Stimulated activated CD8-positive, alpha-beta memory T cell treated with anti-CD3 and anti-CD28 coated beads, Interleukin-2, amount 100 ng/mL, for 1 hour (primary cell): ENCODE data around the gene LCLAT1.
"Not testable (repeated sequence)": the region's sequence is repeated elsewhere in the genome, so short reads cannot be mapped to it uniquely, and the experiment has no call there.

ENCODE experiments used
- DNase-seq, 2 donors: peaks; one replicate each; pipeline ENCODE4 v3.0.0-alpha.2; 2020; ENCODE audit warnings: low read depth in 2 of 2

Gene LCLAT1

DNA sequence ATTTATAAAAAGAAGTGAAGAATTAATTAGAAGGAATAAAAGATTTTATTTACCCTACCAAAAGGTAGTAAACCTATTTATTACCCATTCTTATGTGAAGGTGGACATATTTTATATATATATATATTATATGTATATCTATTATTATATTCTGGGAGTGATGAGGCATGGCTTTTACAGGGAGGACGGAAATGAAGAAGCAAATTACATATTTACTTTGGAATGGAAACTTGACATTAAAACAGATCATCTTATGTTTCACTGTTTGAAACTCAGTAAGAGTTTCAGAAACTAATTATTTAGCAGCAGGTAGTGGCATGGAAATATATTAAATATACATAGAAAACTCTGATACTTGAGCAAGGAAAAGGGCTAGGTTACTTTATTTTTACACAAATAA is 143.4 kb downstream of the LCLAT1 start:
- DNase-seq: no peak

DNA sequence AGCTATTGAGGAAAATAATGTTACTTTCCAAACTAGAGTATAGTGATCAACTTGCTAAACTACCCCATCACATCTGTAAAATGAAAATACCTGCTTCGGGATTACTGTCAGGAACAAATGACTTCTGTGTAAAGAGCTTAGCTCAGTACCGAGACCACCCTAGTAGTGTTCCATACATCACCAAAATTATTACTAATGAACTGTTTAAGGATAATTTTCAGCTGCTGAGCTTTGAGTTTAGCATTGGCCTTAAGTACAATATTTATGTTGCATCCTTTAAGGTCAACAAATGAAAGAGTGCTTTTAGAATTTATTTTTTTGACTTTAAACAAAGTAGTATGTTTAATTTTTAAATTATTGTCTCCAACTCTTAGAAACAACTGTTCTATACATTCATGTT is 144.1 kb downstream of the LCLAT1 start:
- DNase-seq: no peak

DNA sequence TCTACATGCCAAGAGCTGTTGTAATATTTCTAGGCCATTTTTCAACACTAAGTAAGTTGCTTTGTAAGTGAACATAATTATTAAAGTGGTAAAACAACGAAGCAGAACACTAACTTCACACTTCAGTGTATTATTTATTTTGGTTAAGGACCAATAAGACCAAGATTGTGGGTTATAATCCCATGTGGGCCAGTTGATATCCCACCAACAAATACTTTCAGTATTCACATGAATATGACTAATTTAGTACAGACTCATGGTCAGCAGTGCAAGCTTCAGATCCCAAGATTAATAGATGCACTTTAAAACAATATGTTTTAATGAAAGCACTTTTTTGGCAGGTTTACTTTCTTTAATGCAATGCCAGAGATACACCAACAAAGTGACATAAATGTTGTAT is 154.3 kb downstream of the LCLAT1 start:
- DNase-seq: no peak

DNA sequence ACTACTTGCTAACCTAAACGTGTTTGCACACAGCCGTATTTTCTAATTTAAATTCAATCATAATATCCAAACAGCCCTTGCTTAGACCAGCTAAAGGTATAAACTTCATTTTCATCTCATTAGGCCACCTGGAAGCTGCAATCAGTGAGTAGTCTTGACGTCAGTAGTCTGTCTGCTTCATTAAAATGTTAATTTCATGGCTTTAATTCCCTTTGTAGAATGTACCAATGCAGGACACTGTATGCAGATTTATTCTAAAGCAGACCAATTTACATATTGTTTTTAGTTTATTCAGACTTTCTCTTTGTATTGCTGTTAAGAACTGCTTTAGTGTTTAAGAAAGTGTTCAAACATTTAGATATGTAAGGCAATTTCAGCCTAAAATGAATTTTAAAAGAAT is 158.2 kb downstream of the LCLAT1 start:
- DNase-seq: no peak

DNA sequence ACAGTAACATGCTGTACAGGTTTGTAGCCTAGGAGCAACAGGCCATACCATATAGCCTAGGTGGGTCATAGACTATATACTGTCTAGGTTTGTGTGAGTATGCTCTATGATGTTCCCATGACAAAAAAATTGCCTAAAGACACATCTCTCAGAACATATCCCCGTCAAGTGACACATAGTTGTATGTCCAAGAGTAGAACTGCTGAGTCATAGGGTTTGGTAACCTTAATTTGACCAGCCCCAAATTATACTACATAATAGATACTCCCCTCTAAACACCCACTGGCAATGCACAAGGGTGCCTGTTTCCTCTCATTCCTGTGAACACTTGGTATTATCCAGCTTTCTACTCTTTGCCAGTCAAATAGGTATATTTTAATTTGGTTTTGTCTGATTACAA is 161.6 kb downstream of the LCLAT1 start:
- no peak for DNase-seq

DNA sequence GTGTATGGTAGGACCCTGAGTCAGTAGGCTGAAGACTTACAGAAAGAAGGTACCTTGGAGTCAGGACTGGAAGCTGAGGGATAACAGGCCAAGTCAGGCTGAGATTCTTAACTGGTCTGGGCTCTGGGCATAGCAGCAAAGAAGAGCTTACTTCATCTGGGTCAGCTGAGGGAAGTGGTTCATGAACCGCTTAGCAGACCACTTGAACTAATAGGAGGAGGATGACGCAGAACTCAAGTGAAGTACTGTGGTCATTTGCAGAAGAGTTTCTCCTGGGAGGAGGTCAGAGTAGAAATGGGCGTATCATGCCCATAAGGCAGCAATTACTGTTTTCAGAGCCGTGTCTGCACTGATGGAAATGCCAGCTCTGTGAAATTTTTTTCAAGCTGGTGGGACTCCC is 164.5 kb downstream of the LCLAT1 start:
- DNase-seq: no peak

DNA sequence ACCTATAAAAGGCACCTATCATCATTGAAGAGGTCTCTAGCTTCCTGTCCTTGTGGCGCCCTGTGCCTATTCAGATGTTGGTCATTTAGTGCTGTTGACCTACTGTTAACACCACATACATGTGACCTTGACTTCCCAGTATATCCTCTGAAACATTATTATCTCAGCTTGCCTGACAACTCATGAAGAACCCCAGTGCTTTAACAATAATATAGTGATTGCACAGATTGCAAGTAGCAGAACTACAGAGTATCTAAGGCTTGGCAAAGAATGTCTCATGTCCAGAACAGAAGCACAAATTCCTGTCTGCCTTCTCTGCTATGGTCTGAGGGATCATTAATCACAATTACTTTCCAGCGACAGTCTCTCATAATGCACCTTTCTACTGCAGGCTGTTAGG is 165.3 kb downstream of the LCLAT1 start:
- DNase-seq: no peak

DNA sequence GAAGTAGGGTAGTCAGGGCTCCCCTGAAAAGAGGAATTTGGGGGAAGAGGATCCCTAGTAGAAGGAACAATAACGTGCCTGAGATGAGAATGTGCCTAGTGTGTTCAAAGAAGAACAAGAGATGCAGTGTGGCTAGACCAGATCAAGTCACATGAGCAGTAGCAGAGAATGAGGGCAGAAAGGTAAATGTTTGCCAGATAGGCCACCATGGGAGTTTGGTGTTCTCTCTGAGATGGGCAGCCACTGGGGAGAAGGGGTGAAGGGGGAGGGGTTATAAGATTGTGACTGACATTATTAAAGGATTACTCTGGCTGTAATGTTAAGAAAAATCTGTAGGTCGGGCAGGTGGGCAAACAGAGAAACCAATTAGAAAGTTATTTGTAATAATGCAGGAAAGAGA is 166.0 kb downstream of the LCLAT1 start:
- DNase-seq: no peak

DNA sequence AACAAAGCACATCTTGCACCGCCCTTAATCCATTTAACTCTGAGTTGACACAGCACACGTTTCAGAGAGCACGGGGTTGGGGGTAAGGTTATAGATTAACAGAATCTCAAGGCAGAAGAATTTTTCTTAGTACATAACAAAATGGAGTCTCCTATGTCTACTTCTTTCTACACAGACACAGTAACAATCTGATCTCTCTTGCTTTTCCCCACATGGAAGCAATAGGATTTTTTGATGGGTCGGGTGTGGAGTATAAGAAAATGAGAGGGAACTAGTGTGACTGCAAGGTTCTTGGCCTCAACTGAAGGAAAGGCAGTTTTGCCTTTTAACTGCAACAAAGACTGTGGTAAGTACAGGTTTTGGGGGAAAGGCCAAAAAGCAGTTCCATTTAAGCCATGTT is 167.2 kb downstream of the LCLAT1 start:
- DNase-seq: not testable (repeated sequence)

DNA sequence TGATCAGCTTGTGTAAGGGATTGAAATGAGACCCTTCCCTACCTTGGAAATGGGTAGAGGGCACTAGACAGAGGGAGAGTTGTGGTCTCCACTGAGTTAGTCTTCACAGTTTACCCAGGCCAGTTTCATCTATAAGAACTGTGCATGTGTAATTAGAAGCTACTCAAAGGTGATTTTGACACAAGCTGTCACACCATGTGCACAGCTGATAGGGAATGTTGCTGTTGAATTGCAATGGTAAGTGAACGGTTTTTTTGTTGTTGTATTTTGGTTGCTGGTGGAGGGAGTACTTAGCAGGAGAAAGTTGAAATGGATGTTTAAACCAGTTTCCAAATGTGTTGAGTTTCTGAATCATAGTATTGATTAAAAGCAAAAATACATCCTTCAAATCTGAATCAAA is 168.9 kb downstream of the LCLAT1 start:
- DNase-seq: no peak

DNA sequence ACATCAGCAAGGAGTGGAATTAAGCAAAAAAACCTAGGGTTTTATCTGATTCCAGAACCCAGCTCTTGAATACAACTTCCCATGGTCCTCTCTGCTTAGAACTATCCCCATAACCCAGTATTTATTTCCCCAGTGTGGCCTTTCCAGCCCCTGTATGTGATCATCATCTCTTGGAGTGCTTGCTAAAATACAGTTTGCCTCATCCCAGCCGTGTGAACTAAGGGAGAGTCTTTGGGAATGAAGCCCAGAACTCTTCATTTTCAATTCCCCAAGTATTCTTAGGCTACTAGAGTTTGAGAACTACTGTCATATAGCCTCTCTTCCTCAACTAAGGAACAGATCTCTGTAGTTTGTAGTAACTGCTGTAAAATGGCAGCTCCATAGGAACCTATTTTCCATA is 173.1 kb downstream of the LCLAT1 start:
- no peak for DNase-seq

DNA sequence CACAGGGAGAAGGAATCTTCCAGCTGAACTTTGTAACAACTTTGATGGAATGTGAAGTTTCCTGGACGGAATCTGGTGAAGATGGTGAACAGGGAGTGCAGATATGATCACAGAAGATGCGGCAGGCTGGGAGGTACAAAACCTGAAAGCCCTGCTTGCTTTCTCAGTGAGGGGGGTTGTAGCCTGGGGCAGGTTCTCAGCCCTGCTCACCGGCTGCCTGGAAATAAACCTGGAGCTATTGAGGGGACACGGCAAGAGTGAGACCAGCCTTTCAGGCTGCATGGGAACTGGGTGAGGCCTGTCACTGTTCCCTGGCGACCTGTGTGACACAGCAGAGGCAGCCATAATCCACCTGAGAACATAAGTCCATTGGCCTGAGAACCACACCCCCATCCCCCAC is 174.8 kb downstream of the LCLAT1 start:
- DNase-seq: no peak

DNA sequence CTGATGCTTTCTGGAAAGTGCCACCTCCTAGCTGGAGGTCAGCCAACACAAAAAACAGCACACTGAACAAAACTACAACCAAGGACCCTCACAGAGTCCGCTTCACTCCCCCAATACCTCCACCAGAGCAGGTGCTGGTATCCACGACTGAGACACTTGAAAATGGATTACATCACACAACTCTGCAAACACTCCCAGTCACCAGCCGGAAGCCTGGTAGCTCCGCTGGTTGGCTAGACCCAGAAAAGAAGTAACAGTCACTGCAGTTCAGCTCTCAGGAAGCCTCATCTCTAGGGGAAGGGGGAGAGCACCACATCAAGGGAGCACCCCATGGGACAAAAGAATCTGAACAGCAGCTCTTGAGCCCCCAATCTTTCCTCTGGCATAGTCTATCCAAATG is 175.4 kb downstream of the LCLAT1 start:
- DNase-seq: no peak

DNA sequence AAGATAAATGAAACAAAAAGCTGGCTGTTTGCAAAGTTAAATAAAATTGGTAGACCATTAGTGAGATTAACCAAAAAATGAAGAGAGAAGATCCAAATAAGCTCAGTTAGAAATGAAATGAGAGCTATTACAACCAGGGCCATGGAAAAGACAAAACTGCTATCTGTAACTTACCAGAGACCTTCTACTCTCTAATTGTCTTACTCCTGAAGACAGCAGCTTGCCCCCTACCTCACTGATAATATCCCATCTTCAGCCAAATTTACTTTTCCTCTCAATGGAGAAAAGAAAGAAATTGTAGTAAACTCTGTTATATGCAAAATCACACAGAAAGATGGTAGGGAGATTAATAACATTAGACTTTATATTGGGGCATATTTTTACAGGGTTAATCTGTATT is 178.2 kb downstream of the LCLAT1 start:
- no peak for DNase-seq

DNA sequence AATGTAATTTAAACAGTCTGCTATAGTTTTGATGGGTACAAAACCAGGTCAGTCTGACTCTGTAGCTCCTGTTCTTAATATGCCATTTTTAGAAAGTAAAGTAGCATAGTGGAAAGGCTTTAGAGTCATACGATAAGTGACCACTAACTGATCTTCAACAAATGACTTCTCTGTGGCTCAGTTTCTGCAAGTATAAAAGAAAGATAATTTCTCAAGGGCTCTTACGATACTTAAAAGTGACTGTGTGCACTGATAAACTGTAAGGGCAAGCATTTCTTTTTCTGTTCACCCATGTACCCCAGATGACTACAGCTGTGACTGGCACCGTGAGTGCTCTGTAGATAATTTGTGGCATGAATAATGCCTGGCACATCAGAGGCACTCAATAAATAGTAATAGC is 178.7 kb downstream of the LCLAT1 start:
- no peak for DNase-seq

DNA sequence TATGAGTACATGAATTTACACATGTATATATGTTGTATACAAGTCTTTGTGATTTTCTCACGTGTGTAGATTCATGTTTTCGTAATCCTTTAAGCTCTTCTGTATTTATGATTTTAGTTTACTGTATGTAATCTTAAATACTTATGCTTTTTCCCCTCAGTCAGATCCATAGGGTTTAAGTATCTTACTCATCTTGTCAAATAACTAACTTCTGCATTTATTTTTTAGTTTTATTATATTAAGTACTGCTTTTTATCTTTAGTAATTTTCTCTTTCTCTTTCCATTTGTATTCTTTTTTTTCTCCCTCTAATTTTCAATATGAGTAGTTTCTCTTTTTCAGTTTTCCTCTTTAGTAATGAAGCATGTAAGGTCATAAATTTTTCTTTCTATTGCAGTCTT is 179.4 kb downstream of the LCLAT1 start:
- no peak for DNase-seq

DNA sequence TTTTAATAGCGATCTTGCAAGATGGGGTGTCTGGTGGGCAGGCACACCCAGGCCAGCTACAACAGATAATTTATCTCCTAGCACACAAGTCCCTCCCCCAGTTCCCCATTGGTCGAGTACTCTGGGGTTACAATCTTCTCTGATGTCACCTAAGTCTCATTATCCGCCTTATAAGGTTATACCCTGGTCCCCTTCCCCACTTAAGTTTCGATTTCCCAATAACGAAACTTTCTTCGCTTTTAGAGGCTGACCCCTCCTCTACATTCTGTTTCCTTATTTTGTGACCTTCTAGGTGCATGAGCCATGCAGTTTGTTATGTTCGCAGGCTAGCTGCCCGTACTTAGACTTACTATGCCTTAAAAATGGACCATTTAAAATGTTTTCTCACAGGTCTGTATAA is 180.1 kb downstream of the LCLAT1 start:
- no peak for DNase-seq

DNA sequence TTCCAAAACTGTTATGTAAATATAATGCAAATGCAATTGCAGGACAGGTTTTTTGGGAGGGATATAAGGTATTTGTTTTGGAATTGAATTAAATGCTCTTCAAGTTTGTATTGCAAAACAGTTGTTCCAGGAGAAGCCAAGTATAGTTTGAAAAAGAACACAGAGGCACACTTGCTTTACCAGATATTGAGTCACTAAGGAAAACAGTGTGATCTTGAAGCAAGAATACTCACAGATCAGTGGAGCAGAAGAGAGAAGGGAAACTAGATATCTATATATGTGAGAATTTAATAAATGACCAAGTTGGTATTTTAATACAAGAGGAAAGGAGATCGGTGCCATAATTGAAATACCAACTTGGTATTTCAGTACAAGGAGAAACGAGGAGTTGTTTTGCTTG is 181.3 kb downstream of the LCLAT1 start:
- no peak for DNase-seq

DNA sequence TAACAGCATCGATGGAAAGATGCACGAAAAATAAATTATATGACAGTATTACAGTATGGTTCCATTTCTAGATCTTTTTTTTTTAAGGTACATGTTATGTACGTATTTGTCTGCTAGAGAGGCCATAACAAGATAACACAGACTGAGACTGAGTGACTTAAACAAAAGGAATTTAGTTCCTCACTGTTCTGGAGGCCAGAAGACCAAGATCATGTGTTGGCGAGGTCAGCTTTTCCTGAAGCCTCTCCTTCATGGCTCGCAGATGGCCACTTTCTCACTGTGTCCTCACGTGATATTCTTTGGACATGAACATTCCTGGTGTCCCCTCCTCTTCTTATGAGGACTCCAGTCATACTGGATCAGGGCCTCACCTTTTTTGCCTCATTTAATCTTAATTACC is 182.8 kb downstream of the LCLAT1 start:
- DNase-seq: no peak

DNA sequence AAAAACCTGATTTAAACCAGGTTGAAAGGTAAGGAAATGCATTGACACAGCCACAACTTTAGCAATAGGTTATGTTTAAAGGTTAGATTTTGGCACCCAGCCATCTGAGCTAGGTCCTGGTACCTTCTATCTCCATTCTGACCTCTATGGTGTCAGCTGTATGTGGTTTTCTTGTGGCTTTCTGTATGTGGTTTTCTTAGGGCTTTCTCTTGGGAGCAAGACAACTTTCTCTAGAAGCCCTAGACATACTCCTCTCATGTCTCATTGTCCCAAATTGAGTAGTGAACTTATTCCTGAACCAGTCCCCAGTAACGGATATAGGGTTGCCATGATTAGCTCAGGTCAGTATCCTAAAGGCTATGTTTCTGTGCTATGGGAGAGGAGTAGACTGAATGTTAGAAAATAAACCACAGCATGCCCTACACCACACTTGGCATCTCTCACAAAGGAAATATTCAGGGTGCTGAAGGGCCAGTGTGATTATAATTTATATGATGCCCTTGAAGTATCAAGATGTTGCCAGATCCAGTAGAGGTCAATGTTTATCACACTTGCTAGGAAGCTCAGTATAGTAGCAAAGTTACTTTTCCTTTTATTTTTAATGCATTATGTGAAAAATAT is 184.1 kb downstream of the LCLAT1 start:
- DNase-seq: no peak

DNA sequence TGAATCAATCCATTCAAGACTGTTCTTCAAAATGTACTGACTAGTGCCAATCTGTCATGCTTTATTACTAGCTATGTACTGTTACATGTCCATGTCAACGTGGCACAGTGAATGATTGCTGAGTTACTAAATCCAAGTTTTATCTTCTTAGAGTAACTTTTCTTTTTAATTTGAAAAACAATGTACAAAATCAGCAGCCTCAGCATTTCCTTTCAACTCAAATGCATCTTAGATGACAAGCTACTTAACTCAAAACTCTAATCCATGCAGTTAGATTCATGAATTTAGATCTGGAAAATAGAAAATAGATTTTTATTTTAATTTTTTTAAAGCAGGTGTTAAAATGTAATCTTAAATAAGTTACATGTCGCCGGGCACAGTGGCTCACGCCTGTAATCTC is 186.0 kb downstream of the LCLAT1 start:
- no peak for DNase-seq

DNA sequence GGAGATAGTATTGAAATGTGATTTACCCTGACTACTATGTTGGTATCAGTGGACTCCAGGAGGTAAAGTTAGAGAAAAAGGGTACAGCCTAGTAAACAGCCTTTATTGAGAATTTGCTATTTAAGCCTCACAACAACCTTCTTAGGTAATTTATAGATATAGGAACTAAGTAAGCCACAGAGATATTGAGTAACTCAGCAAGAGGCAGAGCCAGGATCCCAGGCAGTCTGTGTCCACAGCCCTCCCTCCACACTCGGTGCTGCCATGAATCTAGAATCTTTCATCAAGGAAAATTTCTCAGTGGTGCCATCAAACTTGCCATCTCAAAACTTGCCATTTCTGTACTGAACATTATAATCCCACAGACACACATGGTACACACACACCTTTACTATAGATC is 189.3 kb downstream of the LCLAT1 start:
- DNase-seq: no peak

DNA sequence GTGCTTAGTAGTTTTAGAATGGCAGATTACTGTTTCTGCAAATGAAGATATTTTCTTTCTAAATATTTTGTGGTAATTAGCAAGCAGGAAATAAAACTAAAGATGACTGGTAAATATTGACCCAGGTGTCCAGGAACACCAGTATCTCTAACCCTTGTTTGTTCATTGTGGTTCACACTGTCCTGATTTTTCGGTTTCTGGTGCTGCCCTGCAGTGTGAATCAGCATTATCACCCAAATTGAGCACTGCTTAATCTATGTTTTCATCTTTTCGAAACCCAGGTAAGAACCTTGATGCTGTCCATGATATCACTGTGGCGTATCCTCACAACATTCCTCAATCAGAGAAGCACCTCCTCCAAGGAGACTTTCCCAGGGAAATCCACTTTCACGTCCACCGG is 192.8 kb downstream of the LCLAT1 start:
- no peak for DNase-seq

DNA sequence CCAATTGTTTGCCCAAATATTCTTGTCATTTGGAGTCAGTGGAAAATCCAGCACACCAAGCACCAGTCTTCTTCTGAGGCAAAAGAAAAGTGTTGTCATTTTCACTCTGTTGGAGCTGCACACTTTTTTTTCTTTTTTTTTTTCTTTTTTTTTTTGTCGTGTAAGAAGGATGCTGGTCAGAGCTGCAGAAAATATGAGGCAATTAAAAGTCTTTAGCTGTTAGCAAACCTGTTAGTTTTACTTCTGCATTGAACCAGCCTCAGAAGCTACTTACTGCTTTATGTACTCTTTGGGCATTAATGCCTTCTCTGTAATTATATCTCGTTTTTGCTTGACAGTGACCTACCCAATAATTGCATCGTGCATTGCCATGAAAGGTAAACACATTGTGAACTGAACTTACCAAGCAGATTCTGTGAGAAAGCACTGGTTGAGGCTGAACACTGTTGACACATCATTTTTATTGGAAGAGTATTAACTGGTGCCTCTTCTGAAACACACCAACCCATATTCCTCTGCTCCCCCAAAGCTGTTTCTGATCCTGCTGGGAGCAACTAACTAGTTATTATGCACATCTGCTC is 194.8 kb downstream of the LCLAT1 start:
- DNase-seq: no peak
